GM12865 (cell line): ENCODE results near the gene TECPR2.
A peak's percentile ranks its signal among the peaks of the same experiment; 100 is the strongest.

Source experiments
- DNase-seq: peaks from one replicate; pipeline ENCODE4 v3.0.0; 2010; ENCODE audit warnings: low read depth
- H3K4me3 ChIP-seq: 2 replicates; pipeline ENCODE4 v1.5.1; 2011; ENCODE audit warnings: mild to moderate bottlenecking, low read depth, low read length, control low read depth
- TF ChIP-seq, protein P1 (sequence below): IDR thresholded peaks from 2 replicates; pipeline ENCODE4 v1.5.1; 2011; ENCODE audit warnings: low read length, control low read depth, low read depth, inconsistent platforms; ENCODE audit not compliant: insufficient read depth; ENCODE audit errors: missing control alignments

The TECPR2 gene

DNA sequence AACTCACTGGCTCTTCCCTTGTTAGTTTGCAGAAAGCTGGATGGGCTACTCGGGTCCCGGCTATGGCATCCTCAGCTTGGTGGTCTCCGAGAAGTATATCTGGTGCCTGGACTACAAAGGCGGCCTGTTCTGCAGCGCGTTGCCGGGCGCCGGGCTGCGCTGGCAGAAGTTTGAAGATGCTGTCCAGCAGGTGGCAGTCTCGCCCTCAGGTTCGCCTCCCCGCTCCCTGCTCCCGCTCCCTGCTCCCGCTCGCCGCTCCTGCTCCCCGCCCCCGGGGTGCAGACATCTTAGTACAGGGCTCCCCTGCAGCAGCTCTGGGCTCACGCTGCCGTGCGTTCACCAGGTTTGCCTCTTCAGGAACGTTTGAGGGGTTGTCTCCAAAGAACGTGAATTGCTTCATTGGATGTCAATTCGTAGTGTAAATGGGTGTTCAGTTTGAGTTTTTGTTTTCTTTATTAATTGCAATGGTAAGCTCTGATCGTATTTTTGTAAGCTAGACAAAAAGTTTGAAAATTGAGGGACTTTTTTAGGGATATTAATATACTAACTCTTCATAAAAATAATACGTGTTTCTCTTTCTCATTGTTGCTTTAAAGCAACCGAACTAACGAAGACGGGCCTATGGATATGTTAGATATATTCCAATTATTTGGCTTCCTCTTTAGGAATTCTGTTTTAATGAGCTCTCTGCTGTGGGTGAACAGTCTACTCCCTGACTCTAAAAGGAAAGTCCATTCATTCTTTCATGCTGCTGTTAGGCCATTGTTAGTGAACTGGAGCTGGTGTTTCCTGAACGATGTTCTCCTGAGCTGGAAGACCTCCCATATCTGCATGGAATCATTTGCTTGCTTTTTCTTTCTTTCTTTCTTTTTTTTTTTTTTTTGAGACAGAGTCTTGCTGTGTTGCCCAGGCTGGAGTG is 75.5 kb downstream of the TECPR2 start:
- peak; percentile 90 for DNase-seq
- TF ChIP-seq, protein P1, sequence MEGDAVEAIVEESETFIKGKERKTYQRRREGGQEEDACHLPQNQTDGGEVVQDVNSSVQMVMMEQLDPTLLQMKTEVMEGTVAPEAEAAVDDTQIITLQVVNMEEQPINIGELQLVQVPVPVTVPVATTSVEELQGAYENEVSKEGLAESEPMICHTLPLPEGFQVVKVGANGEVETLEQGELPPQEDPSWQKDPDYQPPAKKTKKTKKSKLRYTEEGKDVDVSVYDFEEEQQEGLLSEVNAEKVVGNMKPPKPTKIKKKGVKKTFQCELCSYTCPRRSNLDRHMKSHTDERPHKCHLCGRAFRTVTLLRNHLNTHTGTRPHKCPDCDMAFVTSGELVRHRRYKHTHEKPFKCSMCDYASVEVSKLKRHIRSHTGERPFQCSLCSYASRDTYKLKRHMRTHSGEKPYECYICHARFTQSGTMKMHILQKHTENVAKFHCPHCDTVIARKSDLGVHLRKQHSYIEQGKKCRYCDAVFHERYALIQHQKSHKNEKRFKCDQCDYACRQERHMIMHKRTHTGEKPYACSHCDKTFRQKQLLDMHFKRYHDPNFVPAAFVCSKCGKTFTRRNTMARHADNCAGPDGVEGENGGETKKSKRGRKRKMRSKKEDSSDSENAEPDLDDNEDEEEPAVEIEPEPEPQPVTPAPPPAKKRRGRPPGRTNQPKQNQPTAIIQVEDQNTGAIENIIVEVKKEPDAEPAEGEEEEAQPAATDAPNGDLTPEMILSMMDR = peak; percentile 75
- no peak overlapping the region for H3K4me3 ChIP-seq

DNA sequence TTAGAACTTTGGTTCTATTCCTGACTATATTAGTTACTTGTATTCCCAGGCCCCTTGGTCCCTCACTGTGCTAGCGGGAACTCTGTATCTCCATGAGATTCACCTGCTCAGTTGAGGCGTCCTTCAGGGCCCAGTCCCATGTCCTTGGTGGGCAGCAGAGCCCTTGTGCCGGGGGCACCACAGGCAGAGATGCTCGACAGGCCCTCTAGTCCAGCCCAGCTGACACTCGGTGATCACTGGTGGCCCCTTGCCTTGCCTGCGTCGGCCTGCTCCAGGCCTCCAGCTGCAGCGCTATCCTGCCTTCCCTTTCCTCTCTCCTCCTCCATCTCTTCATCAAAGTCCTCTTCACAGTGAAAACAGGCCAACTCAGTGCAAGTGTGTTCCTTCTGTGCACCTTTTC is 76.8 kb downstream of the TECPR2 start:
- DNase-seq = no peak
- TF ChIP-seq, protein P1 = no peak
- no peak overlapping the region for H3K4me3 ChIP-seq

DNA sequence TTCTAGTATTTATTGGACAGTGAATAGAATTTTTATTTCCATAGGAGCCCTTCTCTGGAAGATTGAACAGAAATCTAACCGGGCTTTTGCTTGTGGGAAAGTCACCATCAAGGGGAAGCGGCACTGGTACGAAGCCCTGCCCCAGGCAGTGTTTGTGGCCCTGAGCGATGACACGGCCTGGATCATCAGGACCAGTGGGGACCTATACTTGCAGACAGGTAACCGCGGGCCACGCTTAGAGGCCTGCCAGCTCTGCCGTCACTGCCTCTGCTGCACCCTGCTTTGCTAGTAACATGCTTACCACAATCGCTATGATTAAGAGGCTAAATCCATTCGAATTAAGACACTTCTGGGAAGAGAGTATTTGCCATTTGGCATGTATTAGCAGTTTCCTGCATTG is 77.7 kb downstream of the TECPR2 start:
- DNase-seq = no peak

DNA sequence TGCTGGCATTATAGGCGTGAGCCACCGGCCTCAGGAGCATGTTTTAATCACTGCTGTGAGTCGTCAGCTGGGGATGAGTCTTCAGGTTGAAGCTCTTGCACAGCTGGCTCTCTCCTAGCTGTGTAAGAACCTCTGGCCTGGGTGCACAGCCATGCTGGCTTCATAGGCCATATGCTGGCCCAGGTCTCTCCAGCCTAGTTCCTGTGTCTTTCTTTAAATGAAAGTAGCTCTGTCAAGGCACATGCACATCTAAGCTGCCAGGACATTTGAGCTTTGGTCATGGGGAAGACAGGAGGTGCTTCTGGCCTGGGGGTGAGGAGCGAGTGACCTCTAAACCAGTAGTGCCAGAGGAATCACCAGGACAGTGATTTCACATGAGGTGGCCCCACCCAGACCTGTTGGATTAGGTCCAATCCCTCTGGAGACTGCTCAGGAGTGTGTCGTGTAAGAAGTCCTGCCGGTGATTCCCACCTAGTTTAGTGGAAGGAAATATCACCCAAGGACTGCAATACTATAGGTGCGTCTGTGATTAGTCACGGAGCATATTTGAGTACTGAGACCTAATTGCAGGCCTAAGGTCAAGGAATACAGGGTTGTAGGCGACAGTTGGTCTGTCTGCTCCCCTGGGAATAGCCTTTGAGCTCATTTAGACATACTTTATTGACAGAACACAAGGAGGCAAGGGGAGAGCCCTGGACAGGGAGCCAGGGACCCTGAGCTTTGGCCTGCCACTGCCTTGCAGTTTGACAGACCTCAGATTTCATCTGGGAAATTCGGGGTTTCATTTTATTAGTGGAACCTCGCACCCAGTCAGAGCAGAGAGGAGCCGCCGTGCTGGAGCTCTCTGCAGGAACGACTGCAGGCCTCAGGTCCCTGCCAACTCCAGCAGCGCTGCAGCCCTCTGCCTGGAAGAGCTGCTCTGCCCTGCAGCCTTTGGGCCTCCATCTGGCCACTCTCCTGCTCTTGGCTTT is 79.8 kb downstream of the TECPR2 start:
- no peak overlapping the region for H3K4me3 ChIP-seq
- TF ChIP-seq, protein P1 = no peak
- no peak for DNase-seq

More for the DNA sequence above, 77.7 kb downstream of the TECPR2 start:
- H3K4me3 ChIP-seq = no peak overlapping the region
- TF ChIP-seq, protein P1 = no peak

DNA sequence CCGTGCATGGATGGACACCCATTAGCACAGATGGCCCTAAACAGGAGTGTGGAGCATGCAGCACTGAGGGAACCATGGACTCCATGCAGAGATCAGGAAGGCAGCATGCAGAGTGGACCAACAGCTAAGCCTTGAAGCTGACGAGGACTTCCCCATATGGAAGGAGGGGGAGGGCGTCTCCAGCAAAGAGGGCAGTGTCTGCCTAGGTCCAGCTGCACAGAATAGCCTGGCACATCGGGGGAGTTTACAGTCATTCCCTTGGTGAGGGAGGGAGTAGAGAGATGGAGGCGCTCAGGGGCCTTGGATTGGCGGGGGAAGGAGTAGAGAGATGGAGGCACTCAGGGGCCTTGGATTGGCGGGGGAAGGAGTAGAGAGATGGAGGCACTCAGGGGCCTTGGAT is 82.3 kb downstream of the TECPR2 start:
- no peak overlapping the region for H3K4me3 ChIP-seq
- TF ChIP-seq, protein P1 = no peak
- no peak for DNase-seq

DNA sequence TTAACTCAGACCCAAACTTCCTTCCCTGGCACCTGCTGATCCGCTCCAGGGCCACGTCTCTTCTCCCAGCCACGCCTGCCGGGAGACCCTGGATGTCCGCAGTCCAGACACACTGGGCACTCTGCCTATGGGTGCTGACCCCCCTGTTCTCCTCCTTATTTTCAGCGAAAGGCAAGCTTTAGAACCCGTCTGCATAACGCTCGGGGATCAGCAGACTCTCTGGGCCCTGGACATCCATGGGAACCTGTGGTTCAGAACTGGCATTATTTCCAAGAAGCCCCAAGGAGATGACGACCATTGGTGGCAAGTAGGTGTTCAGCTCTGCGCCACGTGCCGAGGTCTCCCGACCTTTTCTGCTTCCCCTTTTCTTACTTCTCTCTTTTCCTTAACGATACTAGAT is 82.9 kb downstream of the TECPR2 start:
- no peak for DNase-seq
- TF ChIP-seq, protein P1 = no peak
- H3K4me3 ChIP-seq = no peak overlapping the region
